ENCODE data around the gene CABLES1. TPM values are rescaled to one million over a fixed set of nuclear protein-coding genes. Genes with fewer than 3 reads are reported as not detected.

Gene CABLES1
- total RNA-seq, 2 donors from 2014 or later: 2.7 to 5.8 TPM

GRCh38 chr18:23212161-23212560 is 76.9 kb downstream of the CABLES1 start:
- H3K27me3 Mint-ChIP-seq: peaks cover 5% of the 10 kb centered on the region
- no peak for ATAC-seq (replicated peaks)
- no peak overlapping the region for H3K27ac Mint-ChIP-seq
- H3K36me3 Mint-ChIP-seq (ENCODE audit: low read depth): no peaks in the 10 kb centered on the region
- peaks cover 5% of the 10 kb centered on the region for H3K9me3 Mint-ChIP-seq
- H3K4me1 Mint-ChIP-seq: peaks cover 25% of the 10 kb centered on the region
- H3K4me3 Mint-ChIP-seq: no peak overlapping the region

GRCh38 chr18:23213200-23213599 is 77.9 kb downstream of the CABLES1 start:
- H3K27me3 Mint-ChIP-seq: peaks cover 5% of the 10 kb centered on the region
- peaks cover 15% of the 10 kb centered on the region for H3K4me1 Mint-ChIP-seq
- no peak overlapping the region for H3K27ac Mint-ChIP-seq
- no peak overlapping the region for H3K4me3 Mint-ChIP-seq
- ATAC-seq (replicated peaks): no peak
- H3K9me3 Mint-ChIP-seq: peaks cover under 1% of the 10 kb centered on the region
- H3K36me3 Mint-ChIP-seq (ENCODE audit: low read depth): no peaks in the 10 kb centered on the region

DNA sequence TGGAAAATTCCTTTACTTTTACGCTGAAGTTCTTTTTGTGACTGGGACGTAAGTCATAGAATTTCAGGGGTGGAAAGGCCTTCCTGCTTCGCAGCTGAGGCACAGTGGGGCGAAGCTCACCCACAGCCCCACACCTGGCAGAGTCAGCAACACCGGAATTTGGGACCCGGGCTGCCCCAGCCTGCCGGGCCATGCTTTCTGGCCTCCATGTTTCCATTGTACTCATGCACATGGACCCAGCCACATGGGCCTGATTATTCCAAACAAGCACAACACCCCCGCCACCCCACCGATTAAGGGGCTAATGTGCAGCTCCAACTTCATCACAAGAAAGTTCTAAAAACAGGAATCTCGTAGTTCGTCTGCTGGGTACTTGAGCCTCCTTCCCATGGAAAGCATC is 82.5 kb downstream of the CABLES1 start:
- ATAC-seq (replicated peaks): no peak
- peaks cover 6% of the 10 kb centered on the region for H3K27me3 Mint-ChIP-seq
- no peaks in the 10 kb centered on the region for H3K9me3 Mint-ChIP-seq
- no peaks in the 10 kb centered on the region for H3K36me3 Mint-ChIP-seq (ENCODE audit: low read depth)
- H3K27ac Mint-ChIP-seq: no peak overlapping the region
- H3K4me3 Mint-ChIP-seq: no peak overlapping the region
- H3K4me1 Mint-ChIP-seq: no peaks in the 10 kb centered on the region

GRCh38 chr18:23220355-23220754 is 85.1 kb downstream of the CABLES1 start:
- H3K4me1 Mint-ChIP-seq: peaks cover 2% of the 10 kb centered on the region
- H3K4me3 Mint-ChIP-seq: no peak overlapping the region
- H3K27ac Mint-ChIP-seq: no peak overlapping the region
- H3K36me3 Mint-ChIP-seq (ENCODE audit: low read depth): no peaks in the 10 kb centered on the region
- no peaks in the 10 kb centered on the region for H3K9me3 Mint-ChIP-seq
- ATAC-seq (replicated peaks): no peak
- peaks cover 6% of the 10 kb centered on the region for H3K27me3 Mint-ChIP-seq

- Mint-ChIP-seq H3K27me3 (peaks cover 3% of the 10 kb centered on the region), H3K4me1 (peaks cover 9% of the 10 kb centered on the region), H3K9me3 (no peaks in the 10 kb centered on the region), H3K36me3 (ENCODE audit: low read depth) (no peaks in the 10 kb centered on the region), H3K4me3 (no peak overlapping the region), H3K27ac (no peak overlapping the region)
- no peak for ATAC-seq (replicated peaks)
These were observed 88.4 kb downstream of the CABLES1 start for GRCh38 chr18:23223641-23224040.

DNA sequence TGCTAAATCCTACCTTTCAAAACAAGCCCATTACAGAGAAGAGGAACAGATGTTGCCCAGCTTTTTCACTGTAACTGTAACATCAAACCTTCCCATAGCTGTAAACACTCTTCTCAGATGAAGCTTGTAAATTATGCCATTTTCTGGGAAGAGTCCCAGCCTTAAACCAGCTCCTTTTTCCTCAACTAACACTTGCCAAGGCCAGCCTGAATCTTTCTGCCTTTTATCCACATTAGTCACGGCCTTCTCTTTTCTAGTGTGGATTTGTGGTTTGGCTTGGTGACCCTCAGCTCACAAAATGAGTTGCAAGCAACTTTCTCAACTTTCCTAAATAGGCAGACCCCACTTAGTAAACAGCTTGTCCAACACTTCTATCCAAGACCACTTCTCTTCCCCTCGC is 90.2 kb downstream of the CABLES1 start:
- Mint-ChIP-seq H3K9me3 (no peaks in the 10 kb centered on the region), H3K4me1 (peaks cover 12% of the 10 kb centered on the region), H3K27me3 (no peaks in the 10 kb centered on the region), H3K27ac (peak overlapping the region; percentile 45), H3K4me3 (no peak overlapping the region), H3K36me3 (ENCODE audit: low read depth) (no peaks in the 10 kb centered on the region)
- ATAC-seq (replicated peaks): no peak

DNA sequence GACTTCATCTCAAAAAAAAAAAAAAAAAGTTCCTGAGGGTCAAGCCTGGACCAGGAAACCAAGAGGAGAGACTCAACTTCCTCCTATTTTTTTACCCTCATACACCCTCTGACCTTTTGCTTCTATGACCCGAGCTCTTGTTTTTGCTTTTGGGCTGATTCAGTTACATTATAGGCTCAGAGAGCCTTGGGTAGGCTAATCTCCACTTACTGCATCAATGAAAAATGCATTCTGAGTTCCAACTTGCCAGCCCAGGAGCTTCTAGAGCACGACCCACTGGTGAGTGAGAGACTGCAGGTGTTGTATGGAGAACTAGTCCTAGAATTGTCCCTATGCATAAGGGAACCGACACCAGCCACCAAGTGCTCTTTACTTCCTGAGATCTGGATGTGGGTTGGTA is 91.1 kb downstream of the CABLES1 start:
- Mint-ChIP-seq H3K4me3 (no peak overlapping the region), H3K4me1 (peaks cover 13% of the 10 kb centered on the region), H3K27me3 (no peaks in the 10 kb centered on the region), H3K27ac (no peak overlapping the region), H3K36me3 (ENCODE audit: low read depth) (no peaks in the 10 kb centered on the region), H3K9me3 (no peaks in the 10 kb centered on the region)
- ATAC-seq (replicated peaks): no peak

DNA sequence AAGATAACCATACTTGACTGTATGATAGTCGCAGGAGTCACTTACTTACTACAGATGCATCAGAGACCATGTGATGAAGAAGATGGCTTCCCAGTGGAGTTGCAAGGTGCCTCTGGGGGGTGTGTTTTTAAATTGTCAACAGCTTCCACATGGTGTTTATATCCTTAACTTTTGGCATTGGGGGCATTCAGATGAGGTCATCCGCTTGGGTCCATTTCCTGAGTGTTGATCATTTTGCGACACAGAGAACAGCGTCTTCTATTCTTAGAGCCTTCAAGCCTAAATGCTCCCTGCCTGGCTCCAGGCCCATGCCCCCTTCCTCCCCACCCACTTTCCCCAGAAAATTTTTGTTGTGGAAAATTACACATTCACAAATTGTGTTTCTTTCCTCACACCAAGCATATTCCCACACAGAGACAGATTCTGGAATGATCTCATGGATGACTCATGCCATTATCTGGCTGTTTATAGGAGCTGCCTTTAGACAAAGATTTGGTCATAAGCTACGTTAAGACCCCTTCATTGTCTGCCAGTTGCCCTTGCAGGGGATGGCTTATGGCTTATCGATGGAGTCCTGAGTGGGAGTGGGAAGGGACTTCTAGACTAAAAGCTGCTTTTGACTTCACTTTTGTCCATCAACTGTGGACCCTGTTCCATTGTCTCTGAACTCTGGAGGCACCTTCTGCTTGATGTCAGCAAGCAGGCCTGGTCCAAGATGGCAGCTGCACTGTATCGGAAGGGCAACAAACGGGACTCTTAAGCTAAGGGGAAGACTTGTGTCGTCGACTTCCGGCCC is 91.8 kb downstream of the CABLES1 start:
- H3K4me3 Mint-ChIP-seq: no peak overlapping the region
- ATAC-seq (replicated peaks): no peak
- H3K36me3 Mint-ChIP-seq (ENCODE audit: low read depth): no peaks in the 10 kb centered on the region
- H3K9me3 Mint-ChIP-seq: no peaks in the 10 kb centered on the region
- H3K27ac Mint-ChIP-seq: peak overlapping the region; percentile 83
- H3K27me3 Mint-ChIP-seq: no peaks in the 10 kb centered on the region
- H3K4me1 Mint-ChIP-seq: peaks cover 19% of the 10 kb centered on the region

DNA sequence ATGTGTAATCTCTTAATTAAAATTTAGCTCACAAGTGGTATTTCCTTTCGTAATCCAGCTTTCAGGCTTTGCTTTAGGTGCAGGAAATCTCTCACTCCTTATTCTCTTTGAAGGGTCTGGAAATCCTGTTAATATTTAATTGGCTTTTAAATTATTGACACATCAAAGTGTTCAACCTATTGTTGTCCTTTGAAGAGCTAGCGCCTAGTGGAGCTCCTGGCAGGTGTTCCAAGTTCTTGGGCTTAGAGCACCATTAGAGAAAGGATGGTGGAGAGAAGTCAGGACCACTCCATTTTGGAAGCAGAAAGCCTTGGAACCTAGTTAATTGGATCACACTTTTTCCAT is 92.4 kb downstream of the CABLES1 start:
- peak overlapping the region; percentile 83 for H3K27ac Mint-ChIP-seq
- no peaks in the 10 kb centered on the region for H3K36me3 Mint-ChIP-seq (ENCODE audit: low read depth)
- no peak for ATAC-seq (replicated peaks)
- peaks cover 22% of the 10 kb centered on the region for H3K4me1 Mint-ChIP-seq
- H3K27me3 Mint-ChIP-seq: no peaks in the 10 kb centered on the region
- H3K4me3 Mint-ChIP-seq: no peak overlapping the region
- no peaks in the 10 kb centered on the region for H3K9me3 Mint-ChIP-seq

GRCh38 chr18:23228102-23229061 is 93.1 kb downstream of the CABLES1 start:
- no peaks in the 10 kb centered on the region for H3K27me3 Mint-ChIP-seq
- peaks cover 26% of the 10 kb centered on the region for H3K4me1 Mint-ChIP-seq
- H3K4me3 Mint-ChIP-seq: peak overlapping the region; percentile 61
- peak; percentile 39 for ATAC-seq (replicated peaks)
- no peaks in the 10 kb centered on the region for H3K9me3 Mint-ChIP-seq
- H3K27ac Mint-ChIP-seq: peak overlapping the region; percentile 83
- H3K36me3 Mint-ChIP-seq (ENCODE audit: low read depth): no peaks in the 10 kb centered on the region

- ATAC-seq (replicated peaks): no peak
- Mint-ChIP-seq H3K4me1 (peaks cover 26% of the 10 kb centered on the region), H3K27ac (peak overlapping the region; percentile 83), H3K9me3 (no peaks in the 10 kb centered on the region), H3K36me3 (ENCODE audit: low read depth) (no peaks in the 10 kb centered on the region), H3K4me3 (peak overlapping the region; percentile 33), H3K27me3 (no peaks in the 10 kb centered on the region)
These were observed 94.2 kb downstream of the CABLES1 start for GRCh38 chr18:23229472-23229871.

- H3K27ac Mint-ChIP-seq: peak overlapping the region; percentile 92
- no peaks in the 10 kb centered on the region for H3K27me3 Mint-ChIP-seq
- no peak for ATAC-seq (replicated peaks)
- no peaks in the 10 kb centered on the region for H3K36me3 Mint-ChIP-seq (ENCODE audit: low read depth)
- H3K4me3 Mint-ChIP-seq: peak overlapping the region; percentile 54
- H3K4me1 Mint-ChIP-seq: peaks cover 20% of the 10 kb centered on the region
- H3K9me3 Mint-ChIP-seq: no peaks in the 10 kb centered on the region
These were observed 95.4 kb downstream of the CABLES1 start for GRCh38 chr18:23230686-23231085.

GRCh38 chr18:23231340-23232021 is 96.2 kb downstream of the CABLES1 start:
- peaks cover 17% of the 10 kb centered on the region for H3K4me1 Mint-ChIP-seq

DNA sequence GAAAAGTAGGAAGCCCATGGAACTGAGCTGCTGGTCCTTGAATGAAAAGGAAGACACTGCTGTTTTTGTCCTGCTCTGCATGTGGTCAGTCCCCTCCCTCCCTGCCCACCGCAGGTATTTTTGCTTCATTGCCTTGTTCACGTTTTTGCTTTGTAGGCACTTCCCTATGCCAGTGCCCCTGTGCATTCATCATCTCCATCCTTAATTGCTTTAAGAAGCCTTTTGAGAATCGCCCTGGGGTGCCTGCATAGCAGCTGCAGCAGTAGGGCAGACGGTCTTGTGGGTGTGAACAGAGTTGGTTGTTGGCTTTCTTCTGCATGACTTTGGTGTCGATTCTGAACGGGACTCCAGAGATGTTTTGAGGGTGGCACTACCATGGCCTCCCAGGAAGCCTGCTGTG is 97.0 kb downstream of the CABLES1 start:
- no peaks in the 10 kb centered on the region for H3K27me3 Mint-ChIP-seq
- no peak for ATAC-seq (replicated peaks)
- H3K4me3 Mint-ChIP-seq: peak overlapping the region; percentile 70
- peaks cover 17% of the 10 kb centered on the region for H3K4me1 Mint-ChIP-seq
- peak overlapping the region; percentile 37 for H3K27ac Mint-ChIP-seq
- no peaks in the 10 kb centered on the region for H3K36me3 Mint-ChIP-seq (ENCODE audit: low read depth)
- no peaks in the 10 kb centered on the region for H3K9me3 Mint-ChIP-seq

More at GRCh38 chr18:23231340-23232021, 96.2 kb downstream of the CABLES1 start:
- no peaks in the 10 kb centered on the region for H3K36me3 Mint-ChIP-seq (ENCODE audit: low read depth)
- peak; percentile 95 for ATAC-seq (replicated peaks)
- H3K9me3 Mint-ChIP-seq: no peaks in the 10 kb centered on the region
- H3K27me3 Mint-ChIP-seq: no peaks in the 10 kb centered on the region
- peak overlapping the region; percentile 70 for H3K4me3 Mint-ChIP-seq
- peak overlapping the region; percentile 92 for H3K27ac Mint-ChIP-seq
